Measurements from ENCODE around the gene RADX.

DNA sequence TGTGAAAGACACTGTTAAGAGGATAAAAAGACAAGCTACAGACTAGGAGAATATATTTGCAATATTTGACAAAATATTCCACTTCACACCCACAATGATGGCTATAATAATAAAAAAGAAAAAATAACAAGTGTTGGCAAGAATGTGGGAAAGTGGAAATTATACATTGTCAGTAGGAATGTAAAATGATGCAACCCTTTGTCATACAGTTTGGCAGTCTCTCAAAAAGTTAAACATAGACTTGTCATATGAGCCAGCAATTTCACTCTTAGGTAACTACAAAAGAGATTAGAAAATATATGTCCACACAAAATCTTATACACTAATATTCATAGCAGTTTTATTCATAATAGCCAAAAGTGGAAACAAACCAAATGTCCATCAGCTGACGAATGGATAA, 5.2 kb upstream of the RADX start:
- TF ChIP-seq CTCF (conservative IDR thresholded peaks at IDR 0.05; ENCODE audit: low read depth in 2 of 2) (no peak), POLR2AphosphoS5 (IDR thresholded peaks at IDR 0.05; ENCODE audit: low read depth) (no peak), EZH2 (IDR thresholded peaks at IDR 0.05; ENCODE audit: low read depth, unreplicated experiment) (no peak), ETS1 (IDR thresholded peaks at IDR 0.05) (no peak)

Measured in GM23338 (cell line).